ENCODE results near the gene PBLD. TPM values are rescaled to one million over a fixed set of nuclear protein-coding genes. Genes with fewer than 3 reads are reported as not detected.

PBLD gene
- polyA plus RNA-seq (ENCODE audit: insufficient read length in 4 of 4) = 100 to 1,000 TPM in 1 of 4 donors, 10 to 100 TPM in 3; 46.7 to 118 (median 79.2) TPM

- peak in 3 of 4 donors; percentile 73 to 80 (median 75) for DNase-seq (ENCODE audit: low read depth in 4 of 4, low spot score in 2 of 4)
Observed at GRCh38 chr10:68332259-68333057, at the start of gene PBLD. Gene PBLD, minus strand, starts transcription at chr10:68332928. Its CDS starts 26,084 bp downstream, at chr10:68306844.

GRCh38 chr10:68371604-68372003 lies 38.9 kb upstream of the PBLD start:
- no peak for DNase-seq (ENCODE audit: low read depth in 4 of 4, low spot score in 2 of 4)

- DNase-seq (ENCODE audit: low read depth in 4 of 4, low spot score in 2 of 4) = no peak
Observed at GRCh38 chr10:68367121-68367520, 34.4 kb upstream of the PBLD start.

- no peak for DNase-seq (ENCODE audit: low read depth in 4 of 4, low spot score in 2 of 4)
Observed at GRCh38 chr10:68366600-68366999, 33.9 kb upstream of the PBLD start.

GRCh38 chr10:68365611-68366010 lies 32.9 kb upstream of the PBLD start:
- no peak for DNase-seq (ENCODE audit: low read depth in 4 of 4, low spot score in 2 of 4)

GRCh38 chr10:68364101-68364886 lies 31.6 kb upstream of the PBLD start:
- no peak for DNase-seq (ENCODE audit: low read depth in 4 of 4, low spot score in 2 of 4)

GRCh38 chr10:68362590-68362989 lies 29.9 kb upstream of the PBLD start:
- no peak for DNase-seq (ENCODE audit: low read depth in 4 of 4, low spot score in 2 of 4)

- DNase-seq (ENCODE audit: low read depth in 4 of 4, low spot score in 2 of 4) = no peak
Observed at GRCh38 chr10:68359189-68359588, 26.5 kb upstream of the PBLD start.

- DNase-seq (ENCODE audit: low read depth in 4 of 4, low spot score in 2 of 4) = no peak
Observed at GRCh38 chr10:68353537-68353936, 20.8 kb upstream of the PBLD start.

- DNase-seq (ENCODE audit: low read depth in 4 of 4, low spot score in 2 of 4) = no peak
Observed at GRCh38 chr10:68348265-68348741, 15.6 kb upstream of the PBLD start.

- no peak for DNase-seq (ENCODE audit: low read depth in 4 of 4, low spot score in 2 of 4)
Observed at GRCh38 chr10:68346774-68347173, 14.0 kb upstream of the PBLD start.

GRCh38 chr10:68345621-68346020 lies 12.9 kb upstream of the PBLD start:
- DNase-seq (ENCODE audit: low read depth in 4 of 4, low spot score in 2 of 4) = no peak

GRCh38 chr10:68342909-68343516 lies 10.3 kb upstream of the PBLD start:
- DNase-seq (ENCODE audit: low read depth in 4 of 4, low spot score in 2 of 4) = no peak

GRCh38 chr10:68340358-68341080 lies 7.8 kb upstream of the PBLD start:
- DNase-seq (ENCODE audit: low read depth in 4 of 4, low spot score in 2 of 4) = no peak

GRCh38 chr10:68336754-68337351 lies 4.1 kb upstream of the PBLD start:
- no peak for DNase-seq (ENCODE audit: low read depth in 4 of 4, low spot score in 2 of 4)

GRCh38 chr10:68334672-68335467 lies 2.1 kb upstream of the PBLD start:
- DNase-seq (ENCODE audit: low read depth in 4 of 4, low spot score in 2 of 4) = no peak

GRCh38 chr10:68333440-68334431 lies 1.0 kb upstream of the PBLD start:
- DNase-seq (ENCODE audit: low read depth in 4 of 4, low spot score in 2 of 4) = no peak

- no peak for DNase-seq (ENCODE audit: low read depth in 4 of 4, low spot score in 2 of 4)
Observed at GRCh38 chr10:68333058-68333395, 299 bp upstream of the PBLD start.
